ENCODE results near the gene ZNF836. TPM values are rescaled to one million over a fixed set of nuclear protein-coding genes. Genes with fewer than 3 reads are reported as not detected.
A peak's percentile ranks its signal among the peaks of the same experiment; 100 is the strongest.

Gene ZNF836
- total RNA-seq, 3 donors from 2014 or later (not counting 1 experiment from before 2014, with no cell fraction given) = 27.9 to 40.2 (median 28.0) TPM

DNA sequence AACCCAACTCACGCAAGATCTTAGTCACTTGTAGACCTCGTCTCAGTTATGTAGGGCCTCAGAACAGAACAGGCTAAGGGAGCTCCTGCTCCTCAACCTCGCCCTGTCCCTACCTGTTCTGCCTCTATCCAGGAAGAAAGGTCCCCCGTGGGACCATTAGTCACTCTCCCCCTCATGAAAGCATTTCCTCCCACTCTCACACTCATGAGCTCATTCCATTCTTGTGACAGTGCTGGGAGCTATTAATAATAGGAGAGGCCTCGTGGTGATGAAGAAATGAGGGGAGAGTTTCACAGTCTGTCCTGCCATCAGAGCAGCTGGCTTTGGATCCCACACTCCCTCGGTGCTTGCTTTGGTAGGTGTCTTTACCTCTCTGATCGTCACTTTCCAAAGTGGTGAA lies 28.6 kb upstream of the ZNF836 start:
- Histone ChIP-seq H3K4me3 (ENCODE audit: low read length) (no peak overlapping the region), H3K36me3 (ENCODE audit: control insufficient read depth, insufficient read depth, low read length) (peaks cover 69% of the 10 kb centered on the region), H3K27ac (ENCODE audit: low read length) (no peak overlapping the region), H3K4me1 (ENCODE audit: control insufficient read depth, insufficient read depth, low read length) (no peaks in the 10 kb centered on the region), H3K9me3 (ENCODE audit: control insufficient read depth, insufficient read depth, low read length) (no peaks in the 10 kb centered on the region), H3K27me3 (ENCODE audit: control insufficient read depth, insufficient read depth, low read length) (no peaks in the 10 kb centered on the region)
- intact Hi-C loops (cut with micrococcal nuclease) = no loop called here
- ATAC-seq (no peak), DNase-seq (no peak)
- Mint-ChIP-seq H3K4me3 (no peak overlapping the region), H3K36me3 (no peaks in the 10 kb centered on the region), H3K9me3 (no peaks in the 10 kb centered on the region), H3K27ac (peak overlapping the region in 1 of 2 donors; percentile 26), H3K4me1 (peaks cover 66 to 72% of the 10 kb centered on the region in 2 donors), H3K27me3 (ENCODE audit: low read depth in 2 of 2) (no peaks in the 10 kb centered on the region)
- TF ChIP-seq, protein P1, sequence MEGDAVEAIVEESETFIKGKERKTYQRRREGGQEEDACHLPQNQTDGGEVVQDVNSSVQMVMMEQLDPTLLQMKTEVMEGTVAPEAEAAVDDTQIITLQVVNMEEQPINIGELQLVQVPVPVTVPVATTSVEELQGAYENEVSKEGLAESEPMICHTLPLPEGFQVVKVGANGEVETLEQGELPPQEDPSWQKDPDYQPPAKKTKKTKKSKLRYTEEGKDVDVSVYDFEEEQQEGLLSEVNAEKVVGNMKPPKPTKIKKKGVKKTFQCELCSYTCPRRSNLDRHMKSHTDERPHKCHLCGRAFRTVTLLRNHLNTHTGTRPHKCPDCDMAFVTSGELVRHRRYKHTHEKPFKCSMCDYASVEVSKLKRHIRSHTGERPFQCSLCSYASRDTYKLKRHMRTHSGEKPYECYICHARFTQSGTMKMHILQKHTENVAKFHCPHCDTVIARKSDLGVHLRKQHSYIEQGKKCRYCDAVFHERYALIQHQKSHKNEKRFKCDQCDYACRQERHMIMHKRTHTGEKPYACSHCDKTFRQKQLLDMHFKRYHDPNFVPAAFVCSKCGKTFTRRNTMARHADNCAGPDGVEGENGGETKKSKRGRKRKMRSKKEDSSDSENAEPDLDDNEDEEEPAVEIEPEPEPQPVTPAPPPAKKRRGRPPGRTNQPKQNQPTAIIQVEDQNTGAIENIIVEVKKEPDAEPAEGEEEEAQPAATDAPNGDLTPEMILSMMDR (IDR thresholded peaks at IDR 0.05) = no peak
- 92% methylated on average over 6 of the region's 7 CpGs for WGBS (ENCODE audit: insufficient coverage)

DNA sequence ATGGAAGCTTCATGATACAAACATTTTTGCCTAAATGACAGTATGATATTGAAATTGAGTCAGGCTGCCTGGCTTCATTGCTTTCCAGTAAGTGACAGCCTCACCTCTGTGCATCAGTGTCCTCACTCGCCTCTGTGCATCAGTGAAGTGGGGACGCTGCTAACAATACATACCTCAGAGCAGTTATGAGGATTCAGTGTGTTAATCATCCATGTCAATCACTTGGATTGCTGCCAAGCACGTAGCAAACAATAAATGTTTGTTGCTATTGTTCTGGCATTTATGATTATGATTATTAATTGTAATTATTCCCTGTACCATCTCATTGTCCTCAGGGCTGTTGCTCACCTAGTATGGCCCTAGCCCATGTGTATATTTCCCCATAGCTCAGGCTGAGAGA lies 27.3 kb upstream of the ZNF836 start:
- no peak for ATAC-seq
- TF ChIP-seq, protein P1 (IDR thresholded peaks at IDR 0.05) = no peak
- intact Hi-C loops (cut with micrococcal nuclease) = no loop called here
- no peaks in the 10 kb centered on the region for H3K36me3 Mint-ChIP-seq
- H3K27ac ChIP-seq (ENCODE audit: low read length) = no peak overlapping the region
- no peaks in the 10 kb centered on the region for H3K4me1 ChIP-seq (ENCODE audit: control insufficient read depth, insufficient read depth, low read length)
- no peak overlapping the region for H3K27ac Mint-ChIP-seq
- H3K9me3 Mint-ChIP-seq = no peaks in the 10 kb centered on the region
- H3K4me3 Mint-ChIP-seq = no peak overlapping the region
- peaks cover 57% of the 10 kb centered on the region for H3K36me3 ChIP-seq (ENCODE audit: control insufficient read depth, insufficient read depth, low read length)
- no peaks in the 10 kb centered on the region for H3K27me3 ChIP-seq (ENCODE audit: control insufficient read depth, insufficient read depth, low read length)
- H3K4me1 Mint-ChIP-seq = peaks cover 64 to 71% of the 10 kb centered on the region in 2 donors
- DNase-seq = no peak
- no peaks in the 10 kb centered on the region for H3K9me3 ChIP-seq (ENCODE audit: control insufficient read depth, insufficient read depth, low read length)
- no peaks in the 10 kb centered on the region for H3K27me3 Mint-ChIP-seq (ENCODE audit: low read depth in 2 of 2)
- H3K4me3 ChIP-seq (ENCODE audit: low read length) = no peak overlapping the region
- 100% methylated on average over 2 of the region's 3 CpGs for WGBS (ENCODE audit: insufficient coverage)

DNA sequence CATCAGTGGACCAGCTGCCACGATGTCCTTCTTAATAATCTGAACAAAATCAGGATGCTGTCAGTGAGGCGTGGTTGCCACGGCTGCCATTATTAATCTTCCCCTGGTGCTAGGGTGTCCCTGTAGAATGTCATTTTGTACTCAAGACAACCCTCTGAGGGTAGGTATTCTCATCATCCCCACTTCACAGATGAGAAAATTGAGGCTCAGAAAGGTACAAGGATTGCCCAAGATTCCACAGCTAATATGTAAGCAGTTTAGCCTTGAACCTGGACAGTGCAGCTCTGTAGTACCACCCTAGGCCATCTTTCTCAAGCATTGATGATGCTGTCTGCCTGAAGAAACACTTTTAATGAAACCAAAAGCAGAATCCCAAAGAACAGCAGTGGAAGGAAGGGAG lies 26.5 kb upstream of the ZNF836 start:
- Histone ChIP-seq H3K27me3 (ENCODE audit: control insufficient read depth, insufficient read depth, low read length) (no peaks in the 10 kb centered on the region), H3K27ac (ENCODE audit: low read length) (no peak overlapping the region), H3K9me3 (ENCODE audit: control insufficient read depth, insufficient read depth, low read length) (no peaks in the 10 kb centered on the region), H3K36me3 (ENCODE audit: control insufficient read depth, insufficient read depth, low read length) (peaks cover 51% of the 10 kb centered on the region), H3K4me3 (ENCODE audit: low read length) (no peak overlapping the region), H3K4me1 (ENCODE audit: control insufficient read depth, insufficient read depth, low read length) (no peaks in the 10 kb centered on the region)
- Mint-ChIP-seq H3K27me3 (ENCODE audit: low read depth in 2 of 2) (no peaks in the 10 kb centered on the region), H3K27ac (peak overlapping the region in 1 of 2 donors; percentile 31), H3K4me3 (no peak overlapping the region), H3K4me1 (peaks cover 61 to 69% of the 10 kb centered on the region in 2 donors), H3K9me3 (no peaks in the 10 kb centered on the region), H3K36me3 (peaks cover 3% of the 10 kb centered on the region)
- 91% methylated on average over 3 of the region's 3 CpGs for WGBS (ENCODE audit: insufficient coverage)
- ATAC-seq (no peak), DNase-seq (no peak)
- intact Hi-C loops (cut with micrococcal nuclease) = no loop called here
- TF ChIP-seq, protein P1 (IDR thresholded peaks at IDR 0.05) = no peak

DNA sequence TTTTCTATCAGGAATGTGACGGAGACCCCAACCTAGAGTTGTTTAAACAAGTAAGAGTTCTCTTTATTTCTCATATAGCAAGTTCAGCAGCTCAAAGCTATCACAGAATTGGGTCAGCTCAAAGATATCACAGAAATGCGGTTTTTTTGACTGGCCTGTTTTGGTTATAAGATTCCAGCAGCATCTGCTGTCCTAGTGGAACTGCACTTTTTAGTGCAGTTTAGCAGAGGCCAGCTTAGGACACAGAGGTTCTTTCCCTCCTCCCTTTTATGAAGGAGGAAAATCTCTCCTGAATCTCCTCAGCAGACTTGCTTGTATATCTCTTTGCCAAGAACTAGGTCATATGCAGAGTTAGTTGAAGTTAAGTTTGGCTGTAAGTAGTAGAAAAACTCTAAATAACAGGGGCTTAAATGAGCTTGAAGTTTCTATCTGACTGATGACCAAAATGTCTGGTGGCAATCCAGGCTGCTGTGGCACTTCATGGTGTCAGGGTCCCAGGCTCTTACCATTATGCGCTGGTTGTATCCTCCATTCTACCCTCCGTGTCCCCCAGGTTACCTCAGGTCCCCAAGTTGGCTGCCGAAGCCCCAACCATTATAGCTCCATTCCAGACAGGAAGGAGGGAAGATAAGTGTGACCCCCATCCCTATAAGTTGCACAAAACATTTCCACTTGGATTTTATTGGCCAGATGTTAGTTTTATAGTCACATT lies 25.0 kb upstream of the ZNF836 start:
- Mint-ChIP-seq H3K9me3 (no peaks in the 10 kb centered on the region), H3K4me1 (peaks cover 65 to 74% of the 10 kb centered on the region in 2 donors), H3K27ac (no peak overlapping the region), H3K4me3 (no peak overlapping the region), H3K36me3 (peaks cover 6% of the 10 kb centered on the region), H3K27me3 (ENCODE audit: low read depth in 2 of 2) (no peaks in the 10 kb centered on the region)
- intact Hi-C loops (cut with micrococcal nuclease) = no loop called here
- ATAC-seq = no peak
- TF ChIP-seq, protein P1 (IDR thresholded peaks at IDR 0.05) = no peak
- 94% methylated on average over 5 of the region's 5 CpGs for WGBS (ENCODE audit: insufficient coverage)
- Histone ChIP-seq H3K27ac (ENCODE audit: low read length) (no peak overlapping the region), H3K36me3 (ENCODE audit: control insufficient read depth, insufficient read depth, low read length) (peaks cover 39% of the 10 kb centered on the region), H3K4me3 (ENCODE audit: low read length) (no peak overlapping the region), H3K9me3 (ENCODE audit: control insufficient read depth, insufficient read depth, low read length) (no peaks in the 10 kb centered on the region), H3K4me1 (ENCODE audit: control insufficient read depth, insufficient read depth, low read length) (peaks cover 13% of the 10 kb centered on the region), H3K27me3 (ENCODE audit: control insufficient read depth, insufficient read depth, low read length) (no peaks in the 10 kb centered on the region)
- DNase-seq = no peak

Measured in natural killer cell (primary cell).